Measurements from ENCODE around the gene FAAH. TPM values are rescaled to one million over a fixed set of nuclear protein-coding genes. Genes with fewer than 3 reads are reported as not detected.

The FAAH gene
- polyA plus RNA-seq, 3 donors, result 11.5 to 47.1 (median 11.5) TPM

- Histone ChIP-seq H3K4me2 (replicated peaks; ENCODE audit: extremely low read depth, low read length, poor library complexity, severe bottlenecking) (no peak overlapping the region), H3K27me3 (ENCODE audit: control insufficient read depth in 2 of 2, insufficient read depth in 2 of 2, low read length in 2 of 2) (no peaks in the 10 kb centered on the region), H3K36me3 (replicated peaks in 1 of 2; ENCODE audit: control insufficient read depth in 1 of 2, insufficient read depth in 2 of 2, low read length in 2 of 2) (no peaks in the 10 kb centered on the region), H3K9ac (ENCODE audit: insufficient read depth, low read length, poor library complexity, severe bottlenecking) (no peak overlapping the region), H3K4me3 (replicated peaks in 1 of 3; ENCODE audit: low read depth in 2 of 3, low read length in 3 of 3) (no peak overlapping the region), H3K9me3 (replicated peaks in 1 of 2; ENCODE audit: control insufficient read depth in 1 of 2, insufficient read depth in 1 of 2, low read length in 2 of 2) (no peaks in the 10 kb centered on the region), H3K79me2 (ENCODE audit: insufficient read depth, low read length) (no peaks in the 10 kb centered on the region), H2AFZ (ENCODE audit: insufficient read depth, low read depth, low read length, poor library complexity, severe bottlenecking) (no peak overlapping the region), H3K27ac (ENCODE audit: low read depth in 1 of 2, low read length in 2 of 2) (no peak overlapping the region), H4K20me1 (ENCODE audit: insufficient read depth, low read length) (no peaks in the 10 kb centered on the region), H3K4me1 (ENCODE audit: control insufficient read depth in 1 of 2, insufficient read depth in 2 of 2, low read length in 2 of 2) (no peaks in the 10 kb centered on the region)
- Mint-ChIP-seq H3K36me3 (no peaks in the 10 kb centered on the region), H3K4me3 (no peak overlapping the region), H3K27ac (no peak overlapping the region), H3K27me3 (ENCODE audit: low read depth in 3 of 3) (peaks cover 6 to 16% (median 8%) of the 10 kb centered on the region in 3 donors), H3K4me1 (peaks cover 4% of the 10 kb centered on the region), H3K9me3 (no peaks in the 10 kb centered on the region)
- WGBS (ENCODE audit: insufficient coverage), result no CpG with 5 or more reads among the region's 2 CpGs
- intact Hi-C loops (cut with micrococcal nuclease), result no loop called here
- no peak for DNase-seq
- TF ChIP-seq, protein P1, sequence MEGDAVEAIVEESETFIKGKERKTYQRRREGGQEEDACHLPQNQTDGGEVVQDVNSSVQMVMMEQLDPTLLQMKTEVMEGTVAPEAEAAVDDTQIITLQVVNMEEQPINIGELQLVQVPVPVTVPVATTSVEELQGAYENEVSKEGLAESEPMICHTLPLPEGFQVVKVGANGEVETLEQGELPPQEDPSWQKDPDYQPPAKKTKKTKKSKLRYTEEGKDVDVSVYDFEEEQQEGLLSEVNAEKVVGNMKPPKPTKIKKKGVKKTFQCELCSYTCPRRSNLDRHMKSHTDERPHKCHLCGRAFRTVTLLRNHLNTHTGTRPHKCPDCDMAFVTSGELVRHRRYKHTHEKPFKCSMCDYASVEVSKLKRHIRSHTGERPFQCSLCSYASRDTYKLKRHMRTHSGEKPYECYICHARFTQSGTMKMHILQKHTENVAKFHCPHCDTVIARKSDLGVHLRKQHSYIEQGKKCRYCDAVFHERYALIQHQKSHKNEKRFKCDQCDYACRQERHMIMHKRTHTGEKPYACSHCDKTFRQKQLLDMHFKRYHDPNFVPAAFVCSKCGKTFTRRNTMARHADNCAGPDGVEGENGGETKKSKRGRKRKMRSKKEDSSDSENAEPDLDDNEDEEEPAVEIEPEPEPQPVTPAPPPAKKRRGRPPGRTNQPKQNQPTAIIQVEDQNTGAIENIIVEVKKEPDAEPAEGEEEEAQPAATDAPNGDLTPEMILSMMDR (IDR thresholded peaks at IDR 0.05), result no peak
Measured at GRCh38 chr1:46427541-46427940, 33.4 kb downstream of the FAAH start.

GRCh38 chr1:46429436-46429835, 35.3 kb downstream of the FAAH start:
- Mint-ChIP-seq H3K27me3 (ENCODE audit: low read depth in 3 of 3) (peaks cover 6 to 14% (median 12%) of the 10 kb centered on the region in 3 donors), H3K36me3 (no peaks in the 10 kb centered on the region), H3K9me3 (no peaks in the 10 kb centered on the region), H3K4me1 (no peaks in the 10 kb centered on the region), H3K27ac (no peak overlapping the region), H3K4me3 (no peak overlapping the region)
- Histone ChIP-seq H4K20me1 (ENCODE audit: insufficient read depth, low read length) (no peaks in the 10 kb centered on the region), H3K27ac (ENCODE audit: low read depth in 1 of 2, low read length in 2 of 2) (no peak overlapping the region), H3K9me3 (replicated peaks in 1 of 2; ENCODE audit: control insufficient read depth in 1 of 2, insufficient read depth in 1 of 2, low read length in 2 of 2) (no peaks in the 10 kb centered on the region), H3K79me2 (ENCODE audit: insufficient read depth, low read length) (no peaks in the 10 kb centered on the region), H2AFZ (ENCODE audit: insufficient read depth, low read depth, low read length, poor library complexity, severe bottlenecking) (no peak overlapping the region), H3K4me2 (replicated peaks; ENCODE audit: extremely low read depth, low read length, poor library complexity, severe bottlenecking) (no peak overlapping the region), H3K36me3 (replicated peaks in 1 of 2; ENCODE audit: control insufficient read depth in 1 of 2, insufficient read depth in 2 of 2, low read length in 2 of 2) (no peaks in the 10 kb centered on the region), H3K9ac (ENCODE audit: insufficient read depth, low read length, poor library complexity, severe bottlenecking) (no peak overlapping the region), H3K4me1 (ENCODE audit: control insufficient read depth in 1 of 2, insufficient read depth in 2 of 2, low read length in 2 of 2) (no peaks in the 10 kb centered on the region), H3K4me3 (replicated peaks in 1 of 3; ENCODE audit: low read depth in 2 of 3, low read length in 3 of 3) (no peak overlapping the region), H3K27me3 (ENCODE audit: control insufficient read depth in 2 of 2, insufficient read depth in 2 of 2, low read length in 2 of 2) (no peaks in the 10 kb centered on the region)
- no peak for DNase-seq
- WGBS (ENCODE audit: insufficient coverage), result no CpG with 5 or more reads among the region's 1 CpG
- intact Hi-C loops (cut with micrococcal nuclease), result no loop called here
- TF ChIP-seq, protein P1 (IDR thresholded peaks at IDR 0.05), result no peak

All from CD14-positive monocyte (primary cell).